Activated CD4-positive, CD25-positive, alpha-beta regulatory T cell treated with anti-CD3 and anti-CD28 coated beads, Interleukin-2, amount 50 U/mL, for 72 hours (primary cell): Measurements from ENCODE around the gene LRRTM1.

Experiments used
- DNase-seq: peaks from one replicate; pipeline ENCODE4 v3.0.0; 2021

LRRTM1 gene

GRCh38 chr2:80303909-80304837, at the start of gene LRRTM1:
LRRTM1 (minus strand) TSS chr2:80304752; CDS start chr2:80303819, 933 bp downstream.
- no peak for DNase-seq

- no peak for DNase-seq
Measured at GRCh38 chr2:80351231-80351630, 46.7 kb upstream of the LRRTM1 start.

- no peak for DNase-seq
Measured at GRCh38 chr2:80348953-80349352, 44.4 kb upstream of the LRRTM1 start.

- DNase-seq = no peak
Measured at GRCh38 chr2:80348078-80348477, 43.5 kb upstream of the LRRTM1 start.

GRCh38 chr2:80340022-80340421, 35.5 kb upstream of the LRRTM1 start:
- DNase-seq = no peak

GRCh38 chr2:80338794-80339193, 34.2 kb upstream of the LRRTM1 start:
- no peak for DNase-seq

- DNase-seq = no peak
Measured at GRCh38 chr2:80335411-80335810, 30.9 kb upstream of the LRRTM1 start.

GRCh38 chr2:80333886-80334285, 29.3 kb upstream of the LRRTM1 start:
- no peak for DNase-seq

GRCh38 chr2:80330527-80331450, 26.2 kb upstream of the LRRTM1 start:
- DNase-seq = no peak

- DNase-seq = no peak
Measured at GRCh38 chr2:80329491-80329890, 24.9 kb upstream of the LRRTM1 start.

GRCh38 chr2:80328159-80328571, 23.6 kb upstream of the LRRTM1 start:
- DNase-seq = no peak

GRCh38 chr2:80326861-80327260, 22.3 kb upstream of the LRRTM1 start:
- DNase-seq = no peak

- DNase-seq = no peak
Measured at GRCh38 chr2:80326214-80326613, 21.7 kb upstream of the LRRTM1 start.

- DNase-seq = no peak
Measured at GRCh38 chr2:80324525-80324924, 20.0 kb upstream of the LRRTM1 start.

- DNase-seq = no peak
Measured at GRCh38 chr2:80323610-80324009, 19.1 kb upstream of the LRRTM1 start.

- DNase-seq = no peak
Measured at GRCh38 chr2:80322958-80323357, 18.4 kb upstream of the LRRTM1 start.

GRCh38 chr2:80322311-80322920, 17.9 kb upstream of the LRRTM1 start:
- DNase-seq = no peak

GRCh38 chr2:80312282-80312839, 7.8 kb upstream of the LRRTM1 start:
- DNase-seq = no peak

- DNase-seq = no peak
Measured at GRCh38 chr2:80311304-80311703, 6.8 kb upstream of the LRRTM1 start.

- no peak for DNase-seq
Measured at GRCh38 chr2:80303006-80303908, 1.3 kb downstream of the LRRTM1 start.

GRCh38 chr2:80302314-80303005, 2.1 kb downstream of the LRRTM1 start:
- no peak for DNase-seq
